LNCAP (cell line): Measurements from ENCODE around the gene RNF207.
A peak's percentile ranks its signal among the peaks of the same experiment; 100 is the strongest.

Source experiments
- TF ChIP-seq, protein P1 (sequence below): fragments of 450-650 bp; IDR thresholded peaks from 2 replicates; pipeline ENCODE4 v1.5.1; 2017; ENCODE audit warnings: mild to moderate bottlenecking

RNF207 gene

DNA sequence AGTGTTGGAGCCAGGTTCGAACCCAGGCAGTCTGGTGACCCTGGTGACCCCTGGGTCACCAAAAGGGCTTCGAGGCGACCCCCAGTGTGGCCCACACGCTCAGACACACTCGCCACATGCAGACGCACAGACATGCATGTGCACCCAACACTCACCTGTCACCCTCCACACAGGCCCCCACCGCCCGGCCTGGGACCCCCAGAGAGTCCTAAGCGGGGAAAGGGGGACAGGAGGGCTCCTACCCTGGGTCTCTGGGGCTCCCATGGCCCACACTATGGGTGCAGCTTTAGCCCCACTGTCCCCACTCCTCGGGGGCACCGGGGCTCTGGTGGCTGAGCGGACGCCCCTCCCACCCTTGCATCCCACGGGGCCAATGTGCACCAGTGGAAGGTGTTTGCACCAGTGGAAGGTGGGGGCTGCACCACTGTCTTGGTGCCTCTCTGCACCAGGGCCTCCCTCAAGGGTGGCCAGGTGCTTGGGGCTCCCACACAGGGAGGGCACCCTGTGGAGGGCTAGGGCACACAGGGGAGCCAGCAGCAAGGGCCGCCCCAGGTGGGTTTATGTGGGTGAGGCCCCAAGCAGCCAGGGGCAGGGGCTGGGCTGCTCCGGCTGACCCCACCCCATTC lies 35.7 kb upstream of the RNF207 start:
- TF ChIP-seq, protein P1, sequence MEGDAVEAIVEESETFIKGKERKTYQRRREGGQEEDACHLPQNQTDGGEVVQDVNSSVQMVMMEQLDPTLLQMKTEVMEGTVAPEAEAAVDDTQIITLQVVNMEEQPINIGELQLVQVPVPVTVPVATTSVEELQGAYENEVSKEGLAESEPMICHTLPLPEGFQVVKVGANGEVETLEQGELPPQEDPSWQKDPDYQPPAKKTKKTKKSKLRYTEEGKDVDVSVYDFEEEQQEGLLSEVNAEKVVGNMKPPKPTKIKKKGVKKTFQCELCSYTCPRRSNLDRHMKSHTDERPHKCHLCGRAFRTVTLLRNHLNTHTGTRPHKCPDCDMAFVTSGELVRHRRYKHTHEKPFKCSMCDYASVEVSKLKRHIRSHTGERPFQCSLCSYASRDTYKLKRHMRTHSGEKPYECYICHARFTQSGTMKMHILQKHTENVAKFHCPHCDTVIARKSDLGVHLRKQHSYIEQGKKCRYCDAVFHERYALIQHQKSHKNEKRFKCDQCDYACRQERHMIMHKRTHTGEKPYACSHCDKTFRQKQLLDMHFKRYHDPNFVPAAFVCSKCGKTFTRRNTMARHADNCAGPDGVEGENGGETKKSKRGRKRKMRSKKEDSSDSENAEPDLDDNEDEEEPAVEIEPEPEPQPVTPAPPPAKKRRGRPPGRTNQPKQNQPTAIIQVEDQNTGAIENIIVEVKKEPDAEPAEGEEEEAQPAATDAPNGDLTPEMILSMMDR = no peak

DNA sequence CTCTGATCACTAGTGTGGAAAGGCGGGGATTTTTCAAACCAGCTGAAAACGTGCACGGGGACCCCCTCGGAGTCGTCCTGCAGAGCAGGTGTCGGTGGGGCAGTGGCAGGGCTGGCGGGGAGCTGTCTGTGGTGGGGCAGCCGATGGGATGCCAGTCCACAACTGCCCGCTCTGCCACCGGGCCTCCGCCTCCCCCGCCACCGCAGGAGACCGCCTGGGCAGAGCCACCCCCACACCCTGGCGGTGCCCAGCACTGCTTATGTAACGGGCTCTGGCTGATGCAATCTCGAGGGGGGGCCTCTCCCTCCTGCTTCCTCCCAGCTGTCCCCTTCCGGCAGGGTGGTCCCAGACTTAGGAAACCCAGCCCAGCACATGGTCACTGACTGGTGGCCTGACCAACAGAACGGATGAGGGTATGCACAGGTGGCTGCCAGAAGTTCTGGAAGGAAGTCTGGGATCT lies 35.1 kb upstream of the RNF207 start:
- TF ChIP-seq, protein P1 = no peak

DNA sequence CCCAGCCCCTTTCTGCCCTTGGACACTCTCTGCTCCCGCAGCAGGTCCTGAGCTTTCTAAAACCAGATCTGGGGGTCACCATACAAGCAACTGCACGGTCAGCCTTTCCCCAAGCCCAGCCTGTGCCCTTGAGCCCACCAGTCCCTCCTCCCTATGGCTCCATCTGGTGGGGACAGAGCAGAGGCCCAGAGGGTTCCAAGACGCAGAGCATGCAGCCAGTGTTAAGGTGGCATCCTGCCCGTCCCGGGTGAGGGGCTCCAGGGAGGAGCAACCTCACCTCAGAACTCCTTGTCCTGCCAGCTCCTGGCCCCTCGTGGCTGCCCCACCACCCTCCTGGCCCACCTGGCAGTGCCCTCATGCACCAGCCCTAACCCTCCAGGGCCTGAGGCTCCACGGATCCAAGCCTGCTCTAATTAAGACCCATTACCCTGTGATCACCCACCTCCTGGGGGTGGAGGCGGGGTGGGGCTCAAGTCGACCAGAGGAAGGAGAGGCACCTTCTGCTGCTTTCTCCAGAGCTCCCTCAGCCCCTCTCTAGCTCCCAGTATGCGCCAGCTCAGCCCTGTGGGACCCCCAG lies 34.3 kb upstream of the RNF207 start:
- TF ChIP-seq, protein P1 = peak; percentile 25

DNA sequence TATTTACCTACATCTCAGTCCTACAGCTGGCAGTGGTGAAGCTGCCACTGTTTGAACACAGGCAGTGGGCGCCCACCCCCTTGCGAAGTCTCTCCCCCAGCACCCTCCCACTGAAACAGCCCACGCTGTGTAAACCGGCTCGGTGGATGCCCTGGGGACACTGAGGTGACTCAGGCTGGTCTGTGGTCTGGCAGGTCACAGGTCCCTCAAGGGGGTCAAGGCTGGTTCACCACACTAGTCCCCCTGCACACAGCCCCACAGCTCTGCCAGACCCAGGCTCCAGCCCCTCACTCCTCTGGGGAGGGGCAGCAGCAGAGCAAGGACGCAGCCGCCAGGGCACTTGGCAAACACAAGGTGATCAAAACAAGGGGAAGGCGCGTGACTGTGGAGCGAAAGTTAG lies 33.4 kb upstream of the RNF207 start:
- TF ChIP-seq, protein P1 = no peak

DNA sequence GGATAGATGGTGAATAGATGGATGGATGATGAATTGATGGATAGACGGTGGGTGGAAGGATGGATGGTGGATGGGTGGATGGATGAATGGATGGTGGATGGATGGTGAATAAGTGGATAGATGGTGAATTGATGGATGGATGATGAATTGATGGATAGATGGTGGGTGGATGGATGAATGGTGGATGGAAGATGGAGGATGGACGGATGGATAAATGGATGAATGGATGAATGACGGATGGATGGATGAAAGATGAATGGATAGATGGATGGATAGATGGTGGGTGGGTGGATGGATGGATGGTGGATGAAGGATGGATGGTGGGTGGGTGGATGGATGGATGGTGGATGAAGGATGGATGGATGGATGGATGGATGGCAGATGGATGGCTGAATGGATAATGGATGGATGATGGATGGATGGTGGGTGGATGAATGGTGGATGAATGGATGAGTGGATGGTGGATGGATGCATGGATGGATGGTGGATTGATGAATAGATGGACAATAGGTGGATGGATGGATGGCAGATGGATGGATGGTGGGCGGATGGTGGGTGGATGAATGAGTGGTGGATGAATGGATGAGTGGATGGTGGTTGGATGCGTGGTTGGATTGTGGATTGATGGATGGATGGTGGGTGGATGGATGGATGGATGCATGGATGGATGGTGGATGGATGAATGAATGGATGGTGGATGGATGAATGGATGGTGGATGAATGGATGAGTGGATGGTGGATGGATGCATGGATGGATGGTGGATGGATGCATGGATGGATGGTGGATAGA lies 31.1 kb upstream of the RNF207 start:
- TF ChIP-seq, protein P1 = no peak

DNA sequence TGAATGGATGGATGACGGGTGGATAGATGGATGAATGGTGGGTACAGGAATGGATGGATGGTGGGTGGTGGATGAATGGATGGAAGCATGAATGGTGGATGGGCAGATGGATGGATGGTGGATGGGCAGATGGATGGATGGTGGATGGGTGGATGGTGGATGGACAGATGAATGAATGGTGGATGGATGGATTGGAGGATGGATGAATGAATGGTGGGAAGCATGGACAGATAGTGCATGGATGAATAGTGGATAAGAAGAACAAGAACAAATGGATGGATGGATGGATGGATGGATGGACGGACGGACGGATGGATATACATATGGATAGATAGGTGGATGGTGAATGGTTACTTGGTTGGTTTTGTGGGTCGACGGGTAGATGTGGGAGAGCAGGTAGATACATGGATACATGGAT lies 30.5 kb upstream of the RNF207 start:
- TF ChIP-seq, protein P1 = no peak

DNA sequence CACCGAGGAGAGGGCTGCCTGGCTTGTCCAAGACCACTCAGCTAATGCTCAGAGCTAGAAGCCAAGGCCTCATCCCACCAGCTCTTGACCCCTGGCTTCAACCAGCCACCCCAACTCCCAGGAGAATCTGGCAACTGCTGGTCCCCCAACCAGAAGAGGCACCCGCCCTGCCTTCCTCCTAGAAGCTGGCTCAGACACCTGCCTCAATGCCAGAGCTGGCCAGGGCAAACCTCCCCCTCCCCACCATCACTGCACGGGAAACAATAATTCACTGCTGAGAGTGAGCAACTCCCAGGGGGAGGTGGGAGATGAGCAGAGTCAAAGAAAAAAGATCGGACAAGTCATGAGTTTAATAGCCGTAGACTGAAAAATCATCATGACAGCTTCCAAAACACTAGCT lies 29.1 kb upstream of the RNF207 start:
- TF ChIP-seq, protein P1 = no peak
